ENCODE measurements around the gene MAEA.
"Not testable (repeated sequence)": the region's sequence is repeated elsewhere in the genome, so short reads cannot be mapped to it uniquely, and the experiment has no call there.

MAEA gene

DNA sequence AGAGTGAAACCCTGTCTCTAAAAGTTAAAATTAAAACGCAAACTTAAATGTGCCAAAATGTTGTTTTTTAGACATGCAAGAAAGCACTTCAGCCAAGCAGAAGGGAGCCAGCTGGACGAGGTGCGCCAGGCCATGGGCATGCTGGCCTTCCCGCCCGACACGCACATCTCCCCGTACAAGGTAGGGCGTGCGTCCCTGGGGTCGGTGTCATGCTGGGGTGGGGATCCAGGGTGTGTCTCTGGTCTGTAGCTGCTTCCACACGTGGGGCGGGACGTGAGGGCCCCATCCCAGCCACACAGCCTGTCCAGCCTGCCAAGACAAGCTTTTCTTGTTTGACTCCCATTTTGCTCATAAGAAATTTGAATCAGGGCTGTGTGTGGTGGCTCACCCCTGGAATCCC lies 43.0 kb downstream of the MAEA start:
- H3K36me3 ChIP-seq (replicated peaks in 1 of 2; ENCODE audit: control insufficient read depth in 2 of 2, insufficient read depth in 2 of 2, low read length in 2 of 2): peaks cover 47 to 78% of the 10 kb centered on the region in 2 donors
- H2BK12ac ChIP-seq (ENCODE audit: low read length): no peak overlapping the region
- DNase-seq (ENCODE audit: low spot score): no peak
- H3K4me1 ChIP-seq (ENCODE audit: control insufficient read depth in 2 of 2, insufficient read depth in 1 of 2, low read depth in 1 of 2, low read length in 2 of 2): no peaks in the 10 kb centered on the region
- no peak overlapping the region for H2BK15ac ChIP-seq (ENCODE audit: low read length)
- H2BK120ac ChIP-seq (ENCODE audit: low read depth, low read length): no peak overlapping the region
- no peak overlapping the region for H3K4ac ChIP-seq (ENCODE audit: low read length)
- peaks cover 7% of the 10 kb centered on the region for H3K79me1 ChIP-seq (ENCODE audit: low read depth, low read length)
- no peak overlapping the region for H3K27ac ChIP-seq (replicated peaks; ENCODE audit: low read length)
- no peak overlapping the region for H3K18ac ChIP-seq (ENCODE audit: low read length)
- WGBS, 2 donors (ENCODE audit: extremely low coverage in 2 of 2, insufficient read length in 2 of 2, insufficient replicate concordance in 1 of 2): no CpG with 5 or more reads among the region's 13 CpGs
- no peaks in the 10 kb centered on the region for H3K27me3 ChIP-seq (ENCODE audit: control insufficient read depth in 3 of 3, insufficient read depth in 3 of 3, low read depth in 1 of 3, low read length in 3 of 3)
- H3K4me2 ChIP-seq (ENCODE audit: insufficient read depth, low read length, poor library complexity, severe bottlenecking): no peak overlapping the region
- H4K8ac ChIP-seq (ENCODE audit: low read depth, low read length): peak overlapping the region; percentile 89
- H3K23ac ChIP-seq (ENCODE audit: low read depth, low read length, poor library complexity): no peak overlapping the region
- H2AFZ ChIP-seq (ENCODE audit: low read length): no peak overlapping the region
- H3K14ac ChIP-seq (ENCODE audit: low read length): no peak overlapping the region
- no peak overlapping the region for H3K9ac ChIP-seq (ENCODE audit: low read depth, low read length, poor library complexity)
- no peak overlapping the region for H3K4me3 ChIP-seq (ENCODE audit: low read length in 2 of 2)
- no peak overlapping the region for H2AK5ac ChIP-seq (ENCODE audit: low read depth, low read length)
- H2BK5ac ChIP-seq (ENCODE audit: low read length): no peak overlapping the region
- no peak overlapping the region for H4K91ac ChIP-seq (ENCODE audit: low read depth, low read length, poor library complexity)
- peaks cover 0 to 5% of the 10 kb centered on the region in 2 donors for H3K9me3 ChIP-seq (replicated peaks in 1 of 2; ENCODE audit: control insufficient read depth in 2 of 2, insufficient read depth in 1 of 2, low read depth in 1 of 2, low read length in 2 of 2)

DNA sequence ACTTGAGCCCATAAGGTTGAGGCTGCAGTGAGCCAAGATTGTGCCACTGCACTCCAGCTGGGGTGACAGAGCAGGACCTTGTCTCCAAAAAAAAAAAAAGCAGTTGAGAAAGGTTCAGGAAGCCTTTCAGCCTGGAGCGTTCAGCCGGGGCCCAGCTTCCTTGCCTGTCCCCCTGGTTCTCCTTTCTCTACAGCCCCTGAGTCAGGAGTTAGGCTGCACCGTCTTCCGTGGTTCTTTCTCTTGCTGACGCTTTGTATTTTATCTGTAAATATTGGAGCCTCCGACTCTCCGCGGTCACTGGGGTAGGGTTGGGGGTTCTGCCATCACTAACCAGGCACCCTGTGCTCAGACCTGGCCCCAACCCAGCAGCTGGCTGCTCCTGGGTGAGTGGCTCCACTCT lies 43.6 kb downstream of the MAEA start:
- Histone ChIP-seq H3K23ac (ENCODE audit: low read depth, low read length, poor library complexity) (no peak overlapping the region), H3K4me3 (ENCODE audit: low read length in 2 of 2) (no peak overlapping the region), H2BK120ac (ENCODE audit: low read depth, low read length) (no peak overlapping the region), H3K27me3 (ENCODE audit: control insufficient read depth in 3 of 3, insufficient read depth in 3 of 3, low read depth in 1 of 3, low read length in 3 of 3) (no peaks in the 10 kb centered on the region), H2BK15ac (ENCODE audit: low read length) (no peak overlapping the region), H2BK5ac (ENCODE audit: low read length) (no peak overlapping the region), H3K4ac (ENCODE audit: low read length) (no peak overlapping the region), H4K91ac (ENCODE audit: low read depth, low read length, poor library complexity) (no peak overlapping the region), H3K4me1 (ENCODE audit: control insufficient read depth in 2 of 2, insufficient read depth in 1 of 2, low read depth in 1 of 2, low read length in 2 of 2) (no peaks in the 10 kb centered on the region), H3K9ac (ENCODE audit: low read depth, low read length, poor library complexity) (no peak overlapping the region), H3K18ac (ENCODE audit: low read length) (no peak overlapping the region), H3K27ac (replicated peaks; ENCODE audit: low read length) (no peak overlapping the region), H2AFZ (ENCODE audit: low read length) (no peak overlapping the region), H2AK5ac (ENCODE audit: low read depth, low read length) (no peak overlapping the region), H3K14ac (ENCODE audit: low read length) (no peak overlapping the region), H4K8ac (ENCODE audit: low read depth, low read length) (no peak overlapping the region), H2BK12ac (ENCODE audit: low read length) (no peak overlapping the region), H3K79me1 (ENCODE audit: low read depth, low read length) (peaks cover 9% of the 10 kb centered on the region), H3K4me2 (ENCODE audit: insufficient read depth, low read length, poor library complexity, severe bottlenecking) (no peak overlapping the region), H3K9me3 (replicated peaks in 1 of 2; ENCODE audit: control insufficient read depth in 2 of 2, insufficient read depth in 1 of 2, low read depth in 1 of 2, low read length in 2 of 2) (peaks cover 0 to 5% of the 10 kb centered on the region in 2 donors), H3K36me3 (replicated peaks in 1 of 2; ENCODE audit: control insufficient read depth in 2 of 2, insufficient read depth in 2 of 2, low read length in 2 of 2) (peaks cover 47 to 78% of the 10 kb centered on the region in 2 donors)
- whole genome bisulfite sequencing, 2 donors (ENCODE audit: extremely low coverage in 2 of 2, insufficient read length in 2 of 2, insufficient replicate concordance in 1 of 2): no CpG with 5 or more reads among the region's 8 CpGs
- no peak for DNase-seq (ENCODE audit: low spot score)

DNA sequence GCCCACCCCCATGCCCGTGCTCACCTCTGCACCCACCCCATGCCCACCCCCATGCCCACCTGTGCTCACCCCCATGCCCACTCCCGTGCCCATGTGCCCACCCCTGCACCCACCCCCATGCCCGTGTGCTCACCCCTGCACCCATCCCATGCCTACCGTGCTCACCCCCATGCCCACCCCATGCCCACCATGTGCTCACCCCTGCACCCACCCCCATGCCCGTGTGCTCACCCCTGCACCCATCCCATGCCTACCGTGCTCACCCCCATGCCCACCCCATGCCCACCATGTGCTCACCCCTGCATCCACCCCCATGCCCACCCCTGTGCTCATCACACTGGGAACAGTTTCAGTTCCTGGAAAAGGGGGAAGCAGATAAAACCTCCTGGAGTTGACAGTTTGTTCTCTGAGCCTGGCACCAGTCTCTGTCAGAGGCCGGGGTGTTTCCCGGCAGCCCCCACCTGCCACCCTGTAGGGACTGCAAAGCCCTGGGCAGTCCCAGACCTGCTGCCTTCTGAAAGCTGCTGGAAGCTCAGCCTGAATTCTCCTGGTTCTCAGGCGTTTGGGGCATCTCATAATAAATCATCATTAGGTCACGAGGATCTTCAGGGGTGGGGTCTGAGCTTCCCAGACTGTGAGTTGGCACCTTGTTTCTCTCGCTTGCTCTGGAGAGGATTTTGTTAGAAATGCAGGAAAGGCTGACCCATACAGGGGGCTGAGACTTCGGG lies 44.3 kb downstream of the MAEA start:
- not testable (repeated sequence) for H2BK12ac ChIP-seq (ENCODE audit: low read length); H3K4ac ChIP-seq (ENCODE audit: low read length); H3K14ac ChIP-seq (ENCODE audit: low read length); H3K4me2 ChIP-seq (ENCODE audit: insufficient read depth, low read length, poor library complexity, severe bottlenecking); H3K18ac ChIP-seq (ENCODE audit: low read length); H2BK120ac ChIP-seq (ENCODE audit: low read depth, low read length); DNase-seq (ENCODE audit: low spot score); H2AFZ ChIP-seq (ENCODE audit: low read length); H3K27me3 ChIP-seq (ENCODE audit: control insufficient read depth in 3 of 3, insufficient read depth in 3 of 3, low read depth in 1 of 3, low read length in 3 of 3); H4K8ac ChIP-seq (ENCODE audit: low read depth, low read length); H2BK5ac ChIP-seq (ENCODE audit: low read length); H3K9me3 ChIP-seq (replicated peaks in 1 of 2; ENCODE audit: control insufficient read depth in 2 of 2, insufficient read depth in 1 of 2, low read depth in 1 of 2, low read length in 2 of 2); H3K27ac ChIP-seq (replicated peaks; ENCODE audit: low read length); H2BK15ac ChIP-seq (ENCODE audit: low read length); H3K4me3 ChIP-seq (ENCODE audit: low read length in 2 of 2); H4K91ac ChIP-seq (ENCODE audit: low read depth, low read length, poor library complexity); H3K9ac ChIP-seq (ENCODE audit: low read depth, low read length, poor library complexity); H3K23ac ChIP-seq (ENCODE audit: low read depth, low read length, poor library complexity); H3K79me1 ChIP-seq (ENCODE audit: low read depth, low read length); H2AK5ac ChIP-seq (ENCODE audit: low read depth, low read length); H3K4me1 ChIP-seq (ENCODE audit: control insufficient read depth in 2 of 2, insufficient read depth in 1 of 2, low read depth in 1 of 2, low read length in 2 of 2)
- WGBS, 2 donors (ENCODE audit: extremely low coverage in 2 of 2, insufficient read length in 2 of 2, insufficient replicate concordance in 1 of 2): no CpG with 5 or more reads among the region's 12 CpGs
- peaks cover 50 to 78% of the 10 kb centered on the region in 2 donors for H3K36me3 ChIP-seq (replicated peaks in 1 of 2; ENCODE audit: control insufficient read depth in 2 of 2, insufficient read depth in 2 of 2, low read length in 2 of 2)

DNA sequence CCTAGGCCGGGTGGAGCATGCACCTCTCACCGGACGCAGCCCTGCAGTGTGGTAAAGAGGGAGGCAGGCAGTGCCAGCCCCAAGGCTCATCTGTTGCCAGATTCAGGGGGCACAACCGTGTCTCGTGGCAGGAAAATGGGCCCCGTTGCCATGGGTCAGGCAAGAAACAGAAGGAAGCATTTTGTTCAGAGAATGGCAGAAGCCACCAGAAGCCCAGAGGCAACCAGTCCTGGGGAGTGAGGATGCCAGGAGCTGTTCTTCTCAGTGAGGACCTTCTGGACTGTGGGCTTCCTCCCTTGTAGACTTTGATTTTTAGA lies 44.8 kb downstream of the MAEA start:
- peaks cover 55 to 78% of the 10 kb centered on the region in 2 donors for H3K36me3 ChIP-seq (replicated peaks in 1 of 2; ENCODE audit: control insufficient read depth in 2 of 2, insufficient read depth in 2 of 2, low read length in 2 of 2)
- no peak overlapping the region for H2AK5ac ChIP-seq (ENCODE audit: low read depth, low read length)
- H3K18ac ChIP-seq (ENCODE audit: low read length): no peak overlapping the region
- no peak overlapping the region for H3K4me3 ChIP-seq (ENCODE audit: low read length in 2 of 2)
- no peak overlapping the region for H2BK15ac ChIP-seq (ENCODE audit: low read length)
- H3K79me1 ChIP-seq (ENCODE audit: low read depth, low read length): peaks cover 9% of the 10 kb centered on the region
- DNase-seq (ENCODE audit: low spot score): no peak
- no peak overlapping the region for H3K9ac ChIP-seq (ENCODE audit: low read depth, low read length, poor library complexity)
- no peak overlapping the region for H3K27ac ChIP-seq (replicated peaks; ENCODE audit: low read length)
- no peak overlapping the region for H3K4me2 ChIP-seq (ENCODE audit: insufficient read depth, low read length, poor library complexity, severe bottlenecking)
- no peak overlapping the region for H2BK12ac ChIP-seq (ENCODE audit: low read length)
- H4K8ac ChIP-seq (ENCODE audit: low read depth, low read length): no peak overlapping the region
- no peak overlapping the region for H2AFZ ChIP-seq (ENCODE audit: low read length)
- H3K14ac ChIP-seq (ENCODE audit: low read length): no peak overlapping the region
- no peak overlapping the region for H2BK5ac ChIP-seq (ENCODE audit: low read length)
- H4K91ac ChIP-seq (ENCODE audit: low read depth, low read length, poor library complexity): no peak overlapping the region
- H3K4ac ChIP-seq (ENCODE audit: low read length): no peak overlapping the region
- no CpG with 5 or more reads among the region's 6 CpGs for WGBS, 2 donors (ENCODE audit: extremely low coverage in 2 of 2, insufficient read length in 2 of 2, insufficient replicate concordance in 1 of 2)
- no peak overlapping the region for H2BK120ac ChIP-seq (ENCODE audit: low read depth, low read length)
- H3K9me3 ChIP-seq (replicated peaks in 1 of 2; ENCODE audit: control insufficient read depth in 2 of 2, insufficient read depth in 1 of 2, low read depth in 1 of 2, low read length in 2 of 2): peaks cover 0 to 7% of the 10 kb centered on the region in 2 donors
- no peaks in the 10 kb centered on the region for H3K27me3 ChIP-seq (ENCODE audit: control insufficient read depth in 3 of 3, insufficient read depth in 3 of 3, low read depth in 1 of 3, low read length in 3 of 3)
- H3K23ac ChIP-seq (ENCODE audit: low read depth, low read length, poor library complexity): no peak overlapping the region
- no peaks in the 10 kb centered on the region for H3K4me1 ChIP-seq (ENCODE audit: control insufficient read depth in 2 of 2, insufficient read depth in 1 of 2, low read depth in 1 of 2, low read length in 2 of 2)
